Measurements from ENCODE around the gene ASIC4.

DNA sequence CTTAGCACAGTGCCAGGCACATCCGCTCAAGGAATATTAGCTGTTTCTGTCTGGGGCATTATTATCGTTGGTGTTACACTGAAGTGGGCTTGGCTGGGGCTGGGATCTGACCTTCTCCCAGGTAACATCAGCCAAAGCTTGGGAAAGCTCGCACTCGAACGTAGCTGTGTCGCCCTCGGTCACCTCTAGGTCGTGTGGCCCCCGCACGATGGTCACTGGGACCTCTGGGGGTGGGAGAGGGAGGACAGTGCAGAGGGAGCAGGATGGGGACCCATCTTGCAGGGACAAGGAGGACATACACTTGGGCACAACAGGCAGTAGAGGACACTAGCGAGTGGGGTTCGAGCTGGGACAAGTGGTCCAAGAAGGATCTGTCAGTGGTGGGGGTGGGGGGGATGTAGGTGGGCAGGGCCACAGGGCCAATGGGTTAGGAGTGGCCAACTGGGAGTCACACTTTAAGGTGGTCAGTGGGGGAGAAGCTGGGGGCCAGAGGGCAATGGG, 39.2 kb downstream of the ASIC4 start:
- TF ChIP-seq, protein P1, sequence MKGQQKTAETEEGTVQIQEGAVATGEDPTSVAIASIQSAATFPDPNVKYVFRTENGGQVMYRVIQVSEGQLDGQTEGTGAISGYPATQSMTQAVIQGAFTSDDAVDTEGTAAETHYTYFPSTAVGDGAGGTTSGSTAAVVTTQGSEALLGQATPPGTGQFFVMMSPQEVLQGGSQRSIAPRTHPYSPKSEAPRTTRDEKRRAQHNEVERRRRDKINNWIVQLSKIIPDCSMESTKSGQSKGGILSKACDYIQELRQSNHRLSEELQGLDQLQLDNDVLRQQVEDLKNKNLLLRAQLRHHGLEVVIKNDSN (IDR thresholded peaks at IDR 0.05), result no peak
- TF ChIP-seq ZBTB7A (IDR thresholded peaks at IDR 0.05; ENCODE audit: low read depth), result no peak
- TF ChIP-seq, protein P2, sequence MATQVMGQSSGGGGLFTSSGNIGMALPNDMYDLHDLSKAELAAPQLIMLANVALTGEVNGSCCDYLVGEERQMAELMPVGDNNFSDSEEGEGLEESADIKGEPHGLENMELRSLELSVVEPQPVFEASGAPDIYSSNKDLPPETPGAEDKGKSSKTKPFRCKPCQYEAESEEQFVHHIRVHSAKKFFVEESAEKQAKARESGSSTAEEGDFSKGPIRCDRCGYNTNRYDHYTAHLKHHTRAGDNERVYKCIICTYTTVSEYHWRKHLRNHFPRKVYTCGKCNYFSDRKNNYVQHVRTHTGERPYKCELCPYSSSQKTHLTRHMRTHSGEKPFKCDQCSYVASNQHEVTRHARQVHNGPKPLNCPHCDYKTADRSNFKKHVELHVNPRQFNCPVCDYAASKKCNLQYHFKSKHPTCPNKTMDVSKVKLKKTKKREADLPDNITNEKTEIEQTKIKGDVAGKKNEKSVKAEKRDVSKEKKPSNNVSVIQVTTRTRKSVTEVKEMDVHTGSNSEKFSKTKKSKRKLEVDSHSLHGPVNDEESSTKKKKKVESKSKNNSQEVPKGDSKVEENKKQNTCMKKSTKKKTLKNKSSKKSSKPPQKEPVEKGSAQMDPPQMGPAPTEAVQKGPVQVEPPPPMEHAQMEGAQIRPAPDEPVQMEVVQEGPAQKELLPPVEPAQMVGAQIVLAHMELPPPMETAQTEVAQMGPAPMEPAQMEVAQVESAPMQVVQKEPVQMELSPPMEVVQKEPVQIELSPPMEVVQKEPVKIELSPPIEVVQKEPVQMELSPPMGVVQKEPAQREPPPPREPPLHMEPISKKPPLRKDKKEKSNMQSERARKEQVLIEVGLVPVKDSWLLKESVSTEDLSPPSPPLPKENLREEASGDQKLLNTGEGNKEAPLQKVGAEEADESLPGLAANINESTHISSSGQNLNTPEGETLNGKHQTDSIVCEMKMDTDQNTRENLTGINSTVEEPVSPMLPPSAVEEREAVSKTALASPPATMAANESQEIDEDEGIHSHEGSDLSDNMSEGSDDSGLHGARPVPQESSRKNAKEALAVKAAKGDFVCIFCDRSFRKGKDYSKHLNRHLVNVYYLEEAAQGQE (IDR thresholded peaks at IDR 0.05; ENCODE audit: low read depth), result no peak
- TF ChIP-seq EP300 (IDR thresholded peaks at IDR 0.05; ENCODE audit: borderline replicate concordance), result no peak
- no peak for TF ChIP-seq MAX (IDR thresholded peaks at IDR 0.05)
- TF ChIP-seq NFIC (IDR thresholded peaks at IDR 0.05), result no peak
- TF ChIP-seq CEBPB (IDR thresholded peaks at IDR 0.05), result no peak
